H1 (cell line): Measurements from ENCODE around the gene ZNF536. TPM values are rescaled to one million over a fixed set of nuclear protein-coding genes. Genes with fewer than 3 reads are reported as not detected.

Experiments used
- BACH1 ChIP-seq: IDR thresholded peaks from 2 replicates; pipeline ENCODE4 v1.6.1; 2012; ENCODE audit warnings: low read length, improper control_type of control experiment
- CBX8 ChIP-seq: fragments of 300-800, 300-1000 bp; sonication (generic); IDR thresholded peaks from 2 replicates; pipeline ENCODE4 v1.7.1; 2016; ENCODE audit warnings: low read depth, low read length, borderline replicate concordance
- CEBPB ChIP-seq: IDR thresholded peaks from 2 replicates; pipeline ENCODE4 v1.6.1; 2012; ENCODE audit warnings: low read depth, low read length
- GABPA ChIP-seq: IDR thresholded peaks from 2 replicates; pipeline ENCODE4 v1.6.1; 2011; ENCODE audit warnings: mild to moderate bottlenecking, low read length, moderate library complexity, borderline replicate concordance; ENCODE audit not compliant: insufficient read depth
- PHF8 ChIP-seq: fragments of 200-600 bp; sonication (generic); conservative IDR thresholded peaks from 2 replicates; pipeline ENCODE4 v1.7.1; 2012; ENCODE audit warnings: low read depth, mild to moderate bottlenecking, inconsistent platforms, low read length, moderate library complexity
- POLR2A ChIP-seq, 2 experiments: IDR thresholded peaks; 1 replicate in 1 of 2; 2 replicates in 1 of 2; pipeline ENCODE4 v1.6.1; 2011; ENCODE audit warnings: low read depth in 2 of 2, low read length in 2 of 2, mild to moderate bottlenecking in 2 of 2; ENCODE audit errors: control extremely low read depth in 1 of 2
- SIN3A ChIP-seq, 2 experiments: IDR thresholded peaks in 1 of 2; conservative IDR thresholded peaks in 1 of 2; 2 replicates each; pipeline ENCODE4 v1.6.1; 2011 to 2012; ENCODE audit warnings: low read length in 2 of 2, improper control_type of control experiment in 1 of 2, low read depth in 1 of 2, mild to moderate bottlenecking in 1 of 2
- SP4 ChIP-seq: IDR thresholded peaks from 2 replicates; pipeline ENCODE4 v1.6.1; 2012; ENCODE audit warnings: low read length, inconsistent platforms
- polyA plus RNA-seq, 7 experiments: library from polyadenylated mRNA; depleted of rRNA in 3 of 7; stranded (reverse) in 5 of 7; unstranded in 2 of 7; fragments of >200 nt in 5 of 7; fragments of 200-250 nt in 2 of 7; gene quantifications; 1 replicate in 5 of 7; 2 replicates in 1 of 7; 4 replicates in 1 of 7; pipeline versions ENCODE4 v1.2.1 to v1.2.3, GENCODE V29; 2011 to 2013; ENCODE audit warnings: missing spikeins in 2 of 7, mixed read lengths in 2 of 7
- total RNA-seq: library from RNA; stranded (reverse); fragmentation: NEBNext Ultra II Directional; extraction: Animal tissue kit (Norgen Biotek cat#: 25700); gene quantifications from 2 replicates; pipeline ENCODE4 v1.2.1, GENCODE V29; 2021
- TF ChIP-seq, protein P1 (sequence below): fragments of 300-600 bp; sonication (generic); IDR thresholded peaks from 2 replicates; pipeline ENCODE4 v1.7.1; 2012; ENCODE audit warnings: low read length, moderate library complexity, mild to moderate bottlenecking, inconsistent platforms; ENCODE audit not compliant: insufficient replicate concordance
- TF ChIP-seq, protein P2 (sequence below): IDR thresholded peaks from 2 replicates; pipeline ENCODE4 v1.6.1; 2011; ENCODE audit warnings: low read depth, mild to moderate bottlenecking, low read length; ENCODE audit not compliant: insufficient read depth

The ZNF536 gene
- total and polyA plus RNA-seq, 2 of the 8 experiments (the other 6 are each of a cell fraction or from before 2014, with no cell fraction given), result 0.09 to 0.11 TPM

DNA sequence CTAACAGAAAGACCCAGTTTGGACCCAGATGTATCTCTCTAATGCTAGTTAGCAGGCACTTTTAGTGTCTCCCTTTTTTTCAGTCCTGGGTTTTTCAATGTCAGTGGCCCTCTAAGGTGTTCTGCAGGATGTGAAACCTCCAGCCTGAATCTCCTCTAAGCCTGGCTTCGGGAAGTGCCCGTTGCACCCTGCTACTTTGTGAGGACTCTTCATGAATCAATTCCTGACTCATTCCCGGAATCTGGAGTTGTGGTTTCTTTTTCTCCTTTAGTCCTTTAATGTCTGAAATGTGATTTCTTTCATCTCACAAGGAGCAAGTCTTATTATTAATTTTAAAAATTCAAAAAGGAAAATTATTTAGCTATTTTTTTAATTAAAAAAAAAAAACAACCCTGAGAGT is 116.0 kb downstream of the ZNF536 start (continued):
- TF ChIP-seq, protein P1, sequence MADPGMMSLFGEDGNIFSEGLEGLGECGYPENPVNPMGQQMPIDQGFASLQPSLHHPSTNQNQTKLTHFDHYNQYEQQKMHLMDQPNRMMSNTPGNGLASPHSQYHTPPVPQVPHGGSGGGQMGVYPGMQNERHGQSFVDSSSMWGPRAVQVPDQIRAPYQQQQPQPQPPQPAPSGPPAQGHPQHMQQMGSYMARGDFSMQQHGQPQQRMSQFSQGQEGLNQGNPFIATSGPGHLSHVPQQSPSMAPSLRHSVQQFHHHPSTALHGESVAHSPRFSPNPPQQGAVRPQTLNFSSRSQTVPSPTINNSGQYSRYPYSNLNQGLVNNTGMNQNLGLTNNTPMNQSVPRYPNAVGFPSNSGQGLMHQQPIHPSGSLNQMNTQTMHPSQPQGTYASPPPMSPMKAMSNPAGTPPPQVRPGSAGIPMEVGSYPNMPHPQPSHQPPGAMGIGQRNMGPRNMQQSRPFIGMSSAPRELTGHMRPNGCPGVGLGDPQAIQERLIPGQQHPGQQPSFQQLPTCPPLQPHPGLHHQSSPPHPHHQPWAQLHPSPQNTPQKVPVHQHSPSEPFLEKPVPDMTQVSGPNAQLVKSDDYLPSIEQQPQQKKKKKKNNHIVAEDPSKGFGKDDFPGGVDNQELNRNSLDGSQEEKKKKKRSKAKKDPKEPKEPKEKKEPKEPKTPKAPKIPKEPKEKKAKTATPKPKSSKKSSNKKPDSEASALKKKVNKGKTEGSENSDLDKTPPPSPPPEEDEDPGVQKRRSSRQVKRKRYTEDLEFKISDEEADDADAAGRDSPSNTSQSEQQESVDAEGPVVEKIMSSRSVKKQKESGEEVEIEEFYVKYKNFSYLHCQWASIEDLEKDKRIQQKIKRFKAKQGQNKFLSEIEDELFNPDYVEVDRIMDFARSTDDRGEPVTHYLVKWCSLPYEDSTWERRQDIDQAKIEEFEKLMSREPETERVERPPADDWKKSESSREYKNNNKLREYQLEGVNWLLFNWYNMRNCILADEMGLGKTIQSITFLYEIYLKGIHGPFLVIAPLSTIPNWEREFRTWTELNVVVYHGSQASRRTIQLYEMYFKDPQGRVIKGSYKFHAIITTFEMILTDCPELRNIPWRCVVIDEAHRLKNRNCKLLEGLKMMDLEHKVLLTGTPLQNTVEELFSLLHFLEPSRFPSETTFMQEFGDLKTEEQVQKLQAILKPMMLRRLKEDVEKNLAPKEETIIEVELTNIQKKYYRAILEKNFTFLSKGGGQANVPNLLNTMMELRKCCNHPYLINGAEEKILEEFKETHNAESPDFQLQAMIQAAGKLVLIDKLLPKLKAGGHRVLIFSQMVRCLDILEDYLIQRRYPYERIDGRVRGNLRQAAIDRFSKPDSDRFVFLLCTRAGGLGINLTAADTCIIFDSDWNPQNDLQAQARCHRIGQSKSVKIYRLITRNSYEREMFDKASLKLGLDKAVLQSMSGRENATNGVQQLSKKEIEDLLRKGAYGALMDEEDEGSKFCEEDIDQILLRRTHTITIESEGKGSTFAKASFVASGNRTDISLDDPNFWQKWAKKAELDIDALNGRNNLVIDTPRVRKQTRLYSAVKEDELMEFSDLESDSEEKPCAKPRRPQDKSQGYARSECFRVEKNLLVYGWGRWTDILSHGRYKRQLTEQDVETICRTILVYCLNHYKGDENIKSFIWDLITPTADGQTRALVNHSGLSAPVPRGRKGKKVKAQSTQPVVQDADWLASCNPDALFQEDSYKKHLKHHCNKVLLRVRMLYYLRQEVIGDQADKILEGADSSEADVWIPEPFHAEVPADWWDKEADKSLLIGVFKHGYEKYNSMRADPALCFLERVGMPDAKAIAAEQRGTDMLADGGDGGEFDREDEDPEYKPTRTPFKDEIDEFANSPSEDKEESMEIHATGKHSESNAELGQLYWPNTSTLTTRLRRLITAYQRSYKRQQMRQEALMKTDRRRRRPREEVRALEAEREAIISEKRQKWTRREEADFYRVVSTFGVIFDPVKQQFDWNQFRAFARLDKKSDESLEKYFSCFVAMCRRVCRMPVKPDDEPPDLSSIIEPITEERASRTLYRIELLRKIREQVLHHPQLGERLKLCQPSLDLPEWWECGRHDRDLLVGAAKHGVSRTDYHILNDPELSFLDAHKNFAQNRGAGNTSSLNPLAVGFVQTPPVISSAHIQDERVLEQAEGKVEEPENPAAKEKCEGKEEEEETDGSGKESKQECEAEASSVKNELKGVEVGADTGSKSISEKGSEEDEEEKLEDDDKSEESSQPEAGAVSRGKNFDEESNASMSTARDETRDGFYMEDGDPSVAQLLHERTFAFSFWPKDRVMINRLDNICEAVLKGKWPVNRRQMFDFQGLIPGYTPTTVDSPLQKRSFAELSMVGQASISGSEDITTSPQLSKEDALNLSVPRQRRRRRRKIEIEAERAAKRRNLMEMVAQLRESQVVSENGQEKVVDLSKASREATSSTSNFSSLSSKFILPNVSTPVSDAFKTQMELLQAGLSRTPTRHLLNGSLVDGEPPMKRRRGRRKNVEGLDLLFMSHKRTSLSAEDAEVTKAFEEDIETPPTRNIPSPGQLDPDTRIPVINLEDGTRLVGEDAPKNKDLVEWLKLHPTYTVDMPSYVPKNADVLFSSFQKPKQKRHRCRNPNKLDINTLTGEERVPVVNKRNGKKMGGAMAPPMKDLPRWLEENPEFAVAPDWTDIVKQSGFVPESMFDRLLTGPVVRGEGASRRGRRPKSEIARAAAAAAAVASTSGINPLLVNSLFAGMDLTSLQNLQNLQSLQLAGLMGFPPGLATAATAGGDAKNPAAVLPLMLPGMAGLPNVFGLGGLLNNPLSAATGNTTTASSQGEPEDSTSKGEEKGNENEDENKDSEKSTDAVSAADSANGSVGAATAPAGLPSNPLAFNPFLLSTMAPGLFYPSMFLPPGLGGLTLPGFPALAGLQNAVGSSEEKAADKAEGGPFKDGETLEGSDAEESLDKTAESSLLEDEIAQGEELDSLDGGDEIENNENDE, result no peak
- TF ChIP-seq GABPA (no peak), POLR2A (IDR thresholded peaks at IDR 0.05; ENCODE audit: control extremely low read depth in 1 of 2, low read depth in 2 of 2, low read length in 2 of 2) (no peak), PHF8 (no peak), SIN3A (conservative IDR thresholded peaks at IDR 0.05 in 1 of 2, IDR thresholded peaks at IDR 0.05 in 1 of 2; ENCODE audit: low read depth in 1 of 2, low read length in 2 of 2) (no peak), BACH1 (no peak), SP4 (no peak), CBX8 (no peak), CEBPB (no peak)
- TF ChIP-seq, protein P2, sequence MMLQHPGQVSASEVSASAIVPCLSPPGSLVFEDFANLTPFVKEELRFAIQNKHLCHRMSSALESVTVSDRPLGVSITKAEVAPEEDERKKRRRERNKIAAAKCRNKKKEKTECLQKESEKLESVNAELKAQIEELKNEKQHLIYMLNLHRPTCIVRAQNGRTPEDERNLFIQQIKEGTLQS, result no peak
